GM12874 (cell line): ENCODE results near the gene LIFR.

ENCODE experiments used
- TF ChIP-seq, protein P1 (sequence below): IDR thresholded peaks from 2 replicates; pipeline ENCODE4 v1.5.1; 2011; ENCODE audit warnings: low read depth, mild to moderate bottlenecking, control low read depth, low read length, moderate library complexity; ENCODE audit not compliant: insufficient read depth

Gene LIFR

DNA sequence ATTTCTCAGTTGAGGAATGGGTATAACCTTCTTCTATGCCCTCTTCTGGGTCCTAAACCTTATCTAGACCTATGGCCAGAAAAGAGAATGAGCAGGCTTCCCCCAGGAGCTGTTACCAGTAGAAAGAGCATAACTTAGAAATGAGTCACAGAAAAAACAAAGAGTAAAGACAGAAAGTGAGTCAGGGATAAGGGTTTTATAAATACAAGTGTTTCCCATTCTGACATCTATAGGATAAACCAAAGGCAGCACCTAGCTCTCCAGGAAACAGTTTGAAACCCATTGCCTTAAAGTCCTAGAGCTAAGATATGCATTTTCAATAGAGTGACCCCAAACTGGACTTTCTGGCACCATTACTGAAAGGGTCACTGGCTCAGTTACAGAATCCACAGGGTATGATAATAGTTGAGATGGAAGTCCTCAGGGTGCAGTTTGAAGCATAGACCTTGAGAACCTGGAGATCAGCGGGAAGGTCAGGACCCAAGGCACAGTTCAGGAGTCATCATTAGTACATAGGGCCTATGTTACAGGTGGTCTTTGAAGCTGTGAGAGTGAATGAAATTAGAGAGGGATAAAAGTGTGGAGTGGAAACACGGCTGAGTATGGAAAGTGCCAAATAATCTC lies 42.7 kb upstream of the LIFR start:
- TF ChIP-seq, protein P1, sequence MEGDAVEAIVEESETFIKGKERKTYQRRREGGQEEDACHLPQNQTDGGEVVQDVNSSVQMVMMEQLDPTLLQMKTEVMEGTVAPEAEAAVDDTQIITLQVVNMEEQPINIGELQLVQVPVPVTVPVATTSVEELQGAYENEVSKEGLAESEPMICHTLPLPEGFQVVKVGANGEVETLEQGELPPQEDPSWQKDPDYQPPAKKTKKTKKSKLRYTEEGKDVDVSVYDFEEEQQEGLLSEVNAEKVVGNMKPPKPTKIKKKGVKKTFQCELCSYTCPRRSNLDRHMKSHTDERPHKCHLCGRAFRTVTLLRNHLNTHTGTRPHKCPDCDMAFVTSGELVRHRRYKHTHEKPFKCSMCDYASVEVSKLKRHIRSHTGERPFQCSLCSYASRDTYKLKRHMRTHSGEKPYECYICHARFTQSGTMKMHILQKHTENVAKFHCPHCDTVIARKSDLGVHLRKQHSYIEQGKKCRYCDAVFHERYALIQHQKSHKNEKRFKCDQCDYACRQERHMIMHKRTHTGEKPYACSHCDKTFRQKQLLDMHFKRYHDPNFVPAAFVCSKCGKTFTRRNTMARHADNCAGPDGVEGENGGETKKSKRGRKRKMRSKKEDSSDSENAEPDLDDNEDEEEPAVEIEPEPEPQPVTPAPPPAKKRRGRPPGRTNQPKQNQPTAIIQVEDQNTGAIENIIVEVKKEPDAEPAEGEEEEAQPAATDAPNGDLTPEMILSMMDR, result no peak

DNA sequence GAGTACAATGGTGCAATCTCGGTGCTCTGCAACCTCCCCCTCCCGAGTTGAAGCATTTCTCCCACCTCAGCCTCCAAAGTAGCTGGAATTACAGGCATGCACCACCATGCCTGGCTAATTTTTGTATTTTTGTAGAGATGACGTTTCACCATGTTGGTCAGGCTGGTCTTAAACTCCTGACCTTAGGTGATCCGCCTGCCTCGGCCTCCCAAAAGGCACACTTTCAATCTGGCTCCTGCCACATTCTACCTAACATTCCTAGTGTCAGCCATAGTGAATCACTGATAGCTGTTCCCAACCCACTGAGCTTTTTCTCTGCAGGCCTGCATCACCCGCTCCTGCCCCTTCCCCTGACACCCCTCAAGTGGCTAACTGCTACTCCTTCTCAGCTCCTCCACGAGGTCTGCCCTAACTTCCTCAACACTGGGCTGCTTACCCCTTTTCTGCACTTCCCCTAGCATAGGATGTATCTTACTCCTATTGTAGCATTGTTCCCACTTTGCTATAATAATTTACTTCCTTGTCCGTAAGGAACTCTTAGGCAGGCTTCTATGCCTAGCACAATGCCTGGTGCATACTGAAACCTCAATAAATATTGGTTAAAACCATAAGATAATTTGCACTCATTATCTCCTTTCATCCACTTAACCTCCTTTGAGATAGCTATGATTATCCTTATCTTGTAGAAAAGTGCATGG lies 42.0 kb upstream of the LIFR start:
- TF ChIP-seq, protein P1, result no peak

DNA sequence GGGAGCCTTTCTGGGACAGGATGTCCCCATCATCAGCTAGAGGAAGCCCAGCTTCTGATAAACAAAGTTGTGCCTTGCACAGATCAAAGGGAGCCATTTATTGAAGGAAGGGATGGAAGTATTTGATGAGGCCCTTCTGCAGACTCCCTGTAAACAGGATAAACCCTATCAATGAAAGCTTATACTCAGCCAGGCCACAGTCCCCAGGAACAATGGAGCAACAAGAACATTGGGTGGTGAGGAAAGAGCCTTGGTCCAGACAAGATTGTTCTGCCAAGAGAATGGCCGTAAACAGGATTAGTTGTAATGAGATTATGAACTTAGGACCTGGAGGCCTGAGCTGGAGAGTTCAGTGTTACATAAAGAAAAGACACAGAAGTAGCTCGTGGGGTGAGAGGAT lies 40.5 kb upstream of the LIFR start:
- TF ChIP-seq, protein P1, result no peak

DNA sequence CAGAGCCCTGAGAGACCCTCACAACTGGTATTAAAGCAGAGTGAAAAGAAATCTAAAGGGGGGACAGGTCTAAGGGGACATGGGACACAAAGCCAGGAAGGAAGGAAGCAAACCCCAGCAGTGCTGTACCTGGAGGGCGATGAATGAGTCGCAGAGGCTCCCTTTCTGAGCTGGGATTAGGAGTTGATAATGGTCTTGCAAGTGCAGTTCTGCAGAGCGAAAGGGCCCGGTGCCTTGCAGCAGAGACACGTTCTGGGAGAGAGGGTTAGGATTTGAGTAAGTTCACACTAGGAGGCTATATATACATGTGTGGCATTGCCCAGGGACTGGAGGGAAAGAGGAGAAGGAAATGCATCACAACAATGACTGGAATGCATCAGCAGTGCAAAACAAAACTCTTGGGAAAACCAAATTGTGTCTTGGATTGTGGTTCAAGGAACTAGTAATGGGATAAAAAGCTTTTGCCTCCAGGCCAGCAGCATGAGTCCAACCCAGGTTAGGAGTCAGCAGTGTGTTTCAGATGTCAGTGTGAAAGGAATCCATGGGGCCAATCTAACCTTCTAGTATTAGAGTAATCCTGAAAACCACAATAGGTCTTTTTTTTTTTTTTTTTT lies 38.8 kb upstream of the LIFR start:
- TF ChIP-seq, protein P1, result no peak

DNA sequence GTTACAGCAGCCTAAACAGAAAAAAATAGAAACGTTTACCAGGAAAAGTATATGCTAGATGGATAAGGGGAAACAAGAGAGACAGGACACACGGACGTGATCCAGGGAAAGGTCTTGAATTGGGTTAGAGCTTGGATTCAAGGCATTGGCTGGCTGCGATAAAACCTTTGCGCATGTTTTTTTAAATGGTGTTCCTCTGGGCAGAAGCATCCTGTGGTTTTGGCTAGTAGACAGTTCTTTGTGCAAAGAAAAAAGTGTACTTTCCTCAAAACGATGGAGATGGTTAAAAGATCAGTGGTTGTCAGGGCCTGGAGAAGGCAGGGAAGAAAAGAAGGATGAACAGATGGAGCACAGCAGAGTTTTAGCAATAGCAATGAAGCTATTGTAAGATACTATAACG lies 37.5 kb upstream of the LIFR start:
- TF ChIP-seq, protein P1, result no peak

DNA sequence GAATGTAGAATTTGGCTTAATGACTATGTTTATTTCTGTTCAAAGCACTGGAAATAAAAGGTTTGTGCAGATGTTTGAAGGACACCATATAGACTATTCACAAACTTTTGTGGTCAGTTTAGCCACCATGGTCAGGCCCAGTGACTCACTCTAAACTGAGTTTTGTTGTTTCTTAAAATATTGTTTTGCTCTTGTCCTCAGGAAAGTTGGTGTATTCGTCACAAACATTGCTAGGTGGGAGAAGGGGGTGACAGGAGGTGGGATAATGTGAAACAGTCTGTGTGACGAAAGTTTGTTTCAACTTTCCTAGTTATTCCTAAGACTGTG lies 35.0 kb upstream of the LIFR start:
- TF ChIP-seq, protein P1, result no peak

DNA sequence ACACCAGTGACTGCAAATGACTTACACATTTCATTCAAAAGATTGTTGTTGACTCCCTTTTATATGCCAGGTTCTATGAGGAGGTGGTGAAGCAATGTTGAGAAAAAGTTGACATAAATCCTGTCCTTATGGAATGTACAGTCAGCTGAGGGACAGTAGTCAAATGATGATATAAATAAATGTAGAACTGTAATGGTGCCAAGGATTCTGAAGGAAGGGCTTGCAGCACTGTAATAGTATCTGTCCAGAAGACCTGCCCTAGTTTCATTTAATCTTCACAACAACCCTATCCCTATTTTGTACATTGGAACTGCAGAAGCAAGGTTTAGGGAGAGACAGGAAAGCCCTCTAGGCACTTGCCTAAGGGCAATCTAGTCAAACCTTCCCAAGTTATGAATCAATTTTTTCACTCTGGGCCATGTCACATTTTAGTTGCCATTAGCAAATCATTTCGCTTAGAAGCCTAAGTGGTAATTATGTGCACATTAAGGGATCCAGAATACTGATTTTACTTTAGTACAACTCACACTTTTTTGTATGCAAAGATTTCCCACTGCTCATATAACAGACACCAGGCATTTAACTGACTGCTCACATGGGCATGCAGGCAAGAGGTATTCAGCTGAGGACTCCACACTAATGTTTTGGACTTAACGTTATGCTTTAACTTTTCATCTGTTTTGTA lies 34.5 kb upstream of the LIFR start:
- TF ChIP-seq, protein P1, result no peak
